Astrocyte (in vitro differentiated cells and primary cell): ENCODE results near the gene TBC1D2B.

ENCODE experiments used
- EZH2 ChIP-seq: IDR thresholded peaks from 2 replicates; pipeline ENCODE4 v1.6.1; 2012; ENCODE audit warnings: mild to moderate bottlenecking, low read length, inconsistent platforms; ENCODE audit not compliant: insufficient read depth
- TF ChIP-seq, protein P1 (sequence below): IDR thresholded peaks from 2 replicates; pipeline ENCODE4 v1.5.1; 2011; ENCODE audit warnings: low read depth, mild to moderate bottlenecking, inconsistent platforms, low read length, moderate library complexity; ENCODE audit not compliant: insufficient read depth

DNA sequence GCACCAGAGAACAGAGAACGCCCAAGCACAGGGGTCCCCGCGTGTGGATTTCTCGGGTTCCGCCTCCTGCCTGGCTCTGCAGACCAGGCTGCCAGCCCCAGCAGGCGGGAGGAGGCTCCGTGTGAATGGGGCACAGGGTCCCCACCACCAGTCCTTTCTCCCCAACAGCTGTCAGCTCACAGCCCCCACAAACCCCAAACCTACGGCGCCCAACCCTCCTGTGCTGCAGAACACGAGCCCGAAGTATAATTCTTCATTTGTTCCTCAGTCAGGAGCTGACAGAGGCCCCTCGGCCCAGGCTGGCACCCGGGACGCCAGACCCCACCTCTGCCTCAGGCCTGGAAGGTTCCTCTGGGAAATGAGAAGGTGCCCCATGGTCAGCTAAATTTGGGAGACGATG is 78.0 kb downstream of the TBC1D2B start:
- TF ChIP-seq, protein P1, sequence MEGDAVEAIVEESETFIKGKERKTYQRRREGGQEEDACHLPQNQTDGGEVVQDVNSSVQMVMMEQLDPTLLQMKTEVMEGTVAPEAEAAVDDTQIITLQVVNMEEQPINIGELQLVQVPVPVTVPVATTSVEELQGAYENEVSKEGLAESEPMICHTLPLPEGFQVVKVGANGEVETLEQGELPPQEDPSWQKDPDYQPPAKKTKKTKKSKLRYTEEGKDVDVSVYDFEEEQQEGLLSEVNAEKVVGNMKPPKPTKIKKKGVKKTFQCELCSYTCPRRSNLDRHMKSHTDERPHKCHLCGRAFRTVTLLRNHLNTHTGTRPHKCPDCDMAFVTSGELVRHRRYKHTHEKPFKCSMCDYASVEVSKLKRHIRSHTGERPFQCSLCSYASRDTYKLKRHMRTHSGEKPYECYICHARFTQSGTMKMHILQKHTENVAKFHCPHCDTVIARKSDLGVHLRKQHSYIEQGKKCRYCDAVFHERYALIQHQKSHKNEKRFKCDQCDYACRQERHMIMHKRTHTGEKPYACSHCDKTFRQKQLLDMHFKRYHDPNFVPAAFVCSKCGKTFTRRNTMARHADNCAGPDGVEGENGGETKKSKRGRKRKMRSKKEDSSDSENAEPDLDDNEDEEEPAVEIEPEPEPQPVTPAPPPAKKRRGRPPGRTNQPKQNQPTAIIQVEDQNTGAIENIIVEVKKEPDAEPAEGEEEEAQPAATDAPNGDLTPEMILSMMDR, result no peak
- no peak for TF ChIP-seq EZH2
